Memory B cell (primary cell): ENCODE data around the gene RBM14.
A peak's percentile ranks its signal among the peaks of the same experiment; 100 is the strongest.
"Not testable (repeated sequence)": the region's sequence is repeated elsewhere in the genome, so short reads cannot be mapped to it uniquely, and the experiment has no call there.

Experiments used
- ATAC-seq: fragments of 150-1000 bp; cut with Tn5 transposase; 2 replicates; pipeline ENCODE4 v1.10.0; 2021; ENCODE audit warnings: low read depth, mild to moderate bottlenecking, moderate library complexity
- DNase-seq, 2 donors: peaks; one replicate each; pipeline ENCODE4 v3.0.0; 2022; ENCODE audit warnings: low spot score in 2 of 2
- H3K27ac Mint-ChIP-seq: one replicate; pipeline ENCODE4 v1.8.0; 2022; ENCODE audit warnings: mild to moderate bottlenecking, moderate library complexity, mixed read lengths
- H3K27me3 Mint-ChIP-seq: one replicate; pipeline ENCODE4 v1.8.0; 2022; ENCODE audit warnings: mixed read lengths
- H3K36me3 Mint-ChIP-seq: one replicate; pipeline ENCODE4 v1.8.0; 2022; ENCODE audit warnings: mild to moderate bottlenecking, mixed read lengths
- H3K4me1 Mint-ChIP-seq: one replicate; pipeline ENCODE4 v1.8.0; 2022; ENCODE audit warnings: mixed read lengths
- H3K4me3 Mint-ChIP-seq: one replicate; pipeline ENCODE4 v1.8.0; 2022; ENCODE audit warnings: mild to moderate bottlenecking, moderate library complexity, mixed read lengths
- H3K9me3 Mint-ChIP-seq: one replicate; pipeline ENCODE4 v1.8.0; 2022; ENCODE audit warnings: mixed read lengths

Gene RBM14, protein sequence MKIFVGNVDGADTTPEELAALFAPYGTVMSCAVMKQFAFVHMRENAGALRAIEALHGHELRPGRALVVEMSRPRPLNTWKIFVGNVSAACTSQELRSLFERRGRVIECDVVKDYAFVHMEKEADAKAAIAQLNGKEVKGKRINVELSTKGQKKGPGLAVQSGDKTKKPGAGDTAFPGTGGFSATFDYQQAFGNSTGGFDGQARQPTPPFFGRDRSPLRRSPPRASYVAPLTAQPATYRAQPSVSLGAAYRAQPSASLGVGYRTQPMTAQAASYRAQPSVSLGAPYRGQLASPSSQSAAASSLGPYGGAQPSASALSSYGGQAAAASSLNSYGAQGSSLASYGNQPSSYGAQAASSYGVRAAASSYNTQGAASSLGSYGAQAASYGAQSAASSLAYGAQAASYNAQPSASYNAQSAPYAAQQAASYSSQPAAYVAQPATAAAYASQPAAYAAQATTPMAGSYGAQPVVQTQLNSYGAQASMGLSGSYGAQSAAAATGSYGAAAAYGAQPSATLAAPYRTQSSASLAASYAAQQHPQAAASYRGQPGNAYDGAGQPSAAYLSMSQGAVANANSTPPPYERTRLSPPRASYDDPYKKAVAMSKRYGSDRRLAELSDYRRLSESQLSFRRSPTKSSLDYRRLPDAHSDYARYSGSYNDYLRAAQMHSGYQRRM

DNA sequence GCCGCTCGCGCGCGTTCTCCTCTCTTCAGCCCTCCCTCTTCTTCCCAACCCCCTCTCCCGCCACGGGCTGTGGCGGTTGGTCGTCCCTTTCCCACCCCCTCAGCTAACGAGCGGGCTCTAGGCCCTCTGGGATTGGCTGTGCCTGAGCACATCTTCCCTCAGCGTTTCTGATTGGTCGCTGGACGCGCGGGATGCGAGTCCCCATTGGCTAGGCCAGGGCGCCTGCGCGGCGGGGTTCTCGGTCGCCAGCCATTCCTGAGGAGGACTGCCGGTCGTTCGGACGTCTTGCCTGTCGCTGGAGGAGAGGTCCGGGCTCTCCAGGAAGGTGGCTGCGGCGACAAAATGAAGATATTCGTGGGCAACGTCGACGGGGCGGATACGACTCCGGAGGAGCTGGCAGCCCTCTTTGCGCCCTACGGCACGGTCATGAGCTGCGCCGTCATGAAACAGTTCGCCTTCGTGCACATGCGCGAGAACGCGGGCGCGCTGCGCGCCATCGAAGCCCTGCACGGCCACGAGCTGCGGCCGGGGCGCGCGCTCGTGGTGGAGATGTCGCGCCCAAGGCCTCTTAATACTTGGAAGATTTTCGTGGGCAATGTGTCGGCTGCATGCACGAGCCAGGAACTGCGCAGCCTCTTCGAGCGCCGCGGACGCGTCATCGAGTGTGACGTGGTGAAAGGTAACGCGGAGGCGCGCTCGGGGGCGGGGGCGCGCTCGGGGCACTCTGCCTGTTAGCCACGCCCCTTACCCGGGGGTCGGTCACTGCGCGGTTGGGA is at the start of gene RBM14:
TSS of gene RBM14 (plus strand) at position 252 of the 776 bp plus-strand sequence. CDS start at position 343, 91 bp downstream.
- H3K9me3 Mint-ChIP-seq, result no peaks in the 10 kb centered on the region
- peak within 1 kb of the TSS; percentile 94 for H3K4me3 Mint-ChIP-seq
- H3K4me1 Mint-ChIP-seq, result peaks cover 37% of the 10 kb centered on the region
- peak; percentile 96 to 98 for DNase-seq
- H3K27ac Mint-ChIP-seq, result peak within 1 kb of the TSS; percentile 98
- peak; percentile 81 for ATAC-seq
- H3K27me3 Mint-ChIP-seq, result no peaks in the 10 kb centered on the region
- H3K36me3 Mint-ChIP-seq, result peaks cover 13% of the 10 kb centered on the region

DNA sequence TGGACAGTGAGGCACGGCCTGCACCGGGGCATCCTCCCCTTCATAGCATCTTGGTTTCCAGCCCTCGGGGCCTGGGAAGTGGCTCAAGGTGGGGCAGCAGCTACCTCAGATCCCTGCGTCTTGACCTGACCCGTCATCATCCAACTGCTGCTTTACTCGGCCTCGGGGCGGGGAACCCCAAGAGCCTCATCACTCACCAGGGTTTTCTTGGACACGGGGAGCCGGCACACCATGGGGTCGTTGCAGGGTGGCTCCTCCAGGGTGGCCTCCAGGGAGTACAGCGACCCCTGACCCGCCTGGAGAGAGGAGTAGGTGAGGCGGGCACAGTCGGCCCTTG is 48.7 kb upstream of the RBM14 start:
- ATAC-seq (no peak), DNase-seq (no peak)
- H3K27me3 Mint-ChIP-seq, result peaks cover 6% of the 10 kb centered on the region
- no peak overlapping the region for H3K27ac Mint-ChIP-seq
- peaks cover 3% of the 10 kb centered on the region for H3K4me1 Mint-ChIP-seq
- H3K36me3 Mint-ChIP-seq, result peaks cover 4% of the 10 kb centered on the region
- no peaks in the 10 kb centered on the region for H3K9me3 Mint-ChIP-seq
- H3K4me3 Mint-ChIP-seq, result peak overlapping the region; percentile 80

DNA sequence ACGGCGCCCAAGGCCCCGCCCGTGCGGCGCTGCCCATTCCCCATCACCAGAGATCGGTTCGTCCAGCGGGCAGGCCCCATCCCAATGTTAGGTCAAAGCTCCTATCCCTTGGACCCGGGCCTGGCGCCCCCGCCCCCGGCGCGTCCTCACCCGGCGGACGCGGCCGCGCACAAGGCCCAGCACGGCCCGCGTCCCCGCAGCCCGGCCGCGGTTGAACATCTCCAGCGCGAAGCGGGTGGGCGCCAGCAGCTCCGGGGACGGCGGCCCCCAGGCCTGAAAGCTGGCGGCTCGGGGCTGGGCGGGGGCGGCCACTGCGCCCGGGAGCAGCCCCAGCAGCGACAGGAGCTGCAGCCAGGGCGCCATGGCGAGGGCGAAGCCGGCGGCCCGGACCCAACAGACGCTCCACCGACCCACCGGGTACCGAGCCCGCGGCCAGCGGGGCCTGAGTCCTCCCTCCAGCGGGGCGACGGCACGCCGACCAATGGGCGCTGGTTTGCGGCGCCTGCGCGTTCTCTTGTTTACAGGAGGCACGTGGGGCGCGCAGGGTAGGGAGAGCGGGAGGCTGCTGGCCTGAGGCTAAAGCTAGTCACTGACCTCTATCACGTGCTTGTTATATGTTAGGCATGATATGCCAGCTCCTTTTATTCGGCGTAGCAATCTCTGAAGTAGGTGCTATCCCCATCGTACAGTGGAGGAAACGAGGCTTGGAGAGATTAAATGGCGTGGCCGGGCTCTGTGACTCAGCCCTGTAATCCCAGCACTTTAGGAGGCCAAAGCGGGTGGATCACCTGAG is 48.1 kb upstream of the RBM14 start, which contains the start of gene CTSF:
TSS of gene CTSF (minus strand) at position 483 of the 793 bp plus-strand sequence. CDS start at position 363, 120 bp downstream.
- peak within 1 kb of the TSS; percentile 82 for H3K4me3 Mint-ChIP-seq
- H3K36me3 Mint-ChIP-seq, result peaks cover 4% of the 10 kb centered on the region
- peaks cover 6% of the 10 kb centered on the region for H3K27me3 Mint-ChIP-seq
- no peaks in the 10 kb centered on the region for H3K9me3 Mint-ChIP-seq
- ATAC-seq (peak; percentile 94), DNase-seq (peak; percentile 56 to 59)
- no peak within 1 kb of the TSS for H3K27ac Mint-ChIP-seq
- peaks cover 3% of the 10 kb centered on the region for H3K4me1 Mint-ChIP-seq

DNA sequence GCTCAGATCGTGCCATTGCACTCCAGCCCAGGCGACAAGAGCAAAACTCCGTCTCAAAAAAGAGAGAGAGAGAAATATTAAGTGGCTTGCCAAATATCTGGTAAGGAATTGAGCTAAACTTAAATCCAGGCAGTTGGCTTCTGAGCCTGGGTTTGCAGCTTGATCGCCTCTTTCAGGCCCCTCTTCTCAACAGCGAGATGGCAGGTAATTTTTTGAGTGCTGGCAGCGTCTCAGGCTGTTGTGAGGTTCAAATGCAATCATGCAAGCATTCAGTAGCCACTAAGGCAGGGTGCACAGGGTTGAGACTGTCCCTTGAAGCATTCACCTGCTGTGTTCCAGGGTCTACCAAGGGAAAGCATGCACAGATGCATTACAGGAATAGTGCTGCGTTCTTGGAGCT is 47.4 kb upstream of the RBM14 start:
- Mint-ChIP-seq H3K27me3 (peaks cover 9% of the 10 kb centered on the region), H3K4me1 (peaks cover 3% of the 10 kb centered on the region), H3K9me3 (no peaks in the 10 kb centered on the region), H3K4me3 (no peak overlapping the region), H3K36me3 (peaks cover 4% of the 10 kb centered on the region), H3K27ac (no peak overlapping the region)
- no peak for DNase-seq
- ATAC-seq, result no peak

DNA sequence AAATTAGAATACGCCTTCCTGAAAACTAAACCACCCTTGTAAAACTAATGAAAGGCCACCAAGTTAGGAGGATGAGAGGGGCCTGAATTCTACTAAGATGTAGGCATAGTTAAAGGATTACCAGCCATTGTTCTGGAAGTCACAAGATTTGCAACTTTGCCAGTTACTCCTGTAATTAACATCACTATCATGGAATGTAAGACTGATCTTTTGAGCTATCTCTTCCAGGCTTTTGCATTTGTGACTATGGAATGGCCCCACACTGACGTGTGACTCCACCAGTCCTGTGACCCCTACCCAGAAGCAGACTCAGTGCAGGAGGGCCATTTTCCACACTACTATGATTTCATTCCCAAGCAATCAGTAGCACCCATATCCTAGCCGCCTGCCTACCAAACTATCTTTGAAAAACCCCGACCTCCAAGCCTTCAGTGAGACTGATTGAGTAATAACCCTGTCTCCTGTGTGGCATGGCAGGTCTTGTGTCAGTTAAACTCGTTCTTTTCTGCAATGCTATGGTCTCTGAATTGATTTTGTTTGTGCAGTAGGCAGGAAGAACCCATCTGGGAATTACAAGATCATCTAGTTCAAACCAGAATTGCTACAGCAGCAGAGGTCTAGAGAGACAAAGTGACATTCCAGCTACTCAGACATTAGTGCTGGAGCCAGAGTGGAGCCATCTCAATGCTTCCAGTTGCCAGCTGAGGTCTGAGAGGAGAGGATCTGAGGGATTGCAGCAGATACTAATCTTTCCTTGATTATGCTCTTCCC is 46.2 kb upstream of the RBM14 start:
- Mint-ChIP-seq H3K27me3 (peaks cover 13% of the 10 kb centered on the region), H3K9me3 (no peaks in the 10 kb centered on the region), H3K36me3 (peaks cover 4% of the 10 kb centered on the region), H3K4me1 (peaks cover 3% of the 10 kb centered on the region), H3K27ac (no peak overlapping the region), H3K4me3 (no peak overlapping the region)
- DNase-seq (no peak), ATAC-seq (no peak)

DNA sequence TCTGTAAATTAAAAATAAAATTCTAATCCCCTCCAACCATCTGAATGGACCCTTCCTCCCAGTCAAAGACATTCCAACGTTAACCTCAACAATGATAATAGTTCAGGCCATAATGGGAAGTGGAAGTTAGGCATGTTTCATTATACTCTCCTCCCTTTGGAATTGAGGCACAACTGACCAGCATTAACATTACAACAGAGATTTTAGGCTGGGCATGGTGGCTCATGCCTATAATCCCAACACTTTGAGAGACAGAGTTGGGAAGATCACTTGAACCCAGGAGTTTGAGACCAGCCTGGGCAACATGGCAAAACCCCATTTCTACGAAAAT is 45.6 kb upstream of the RBM14 start:
- no peak overlapping the region for H3K27ac Mint-ChIP-seq
- peaks cover 3% of the 10 kb centered on the region for H3K4me1 Mint-ChIP-seq
- DNase-seq (no peak), ATAC-seq (no peak)
- H3K4me3 Mint-ChIP-seq, result no peak overlapping the region
- no peaks in the 10 kb centered on the region for H3K9me3 Mint-ChIP-seq
- peaks cover 15% of the 10 kb centered on the region for H3K27me3 Mint-ChIP-seq
- H3K36me3 Mint-ChIP-seq, result peaks cover 4% of the 10 kb centered on the region

DNA sequence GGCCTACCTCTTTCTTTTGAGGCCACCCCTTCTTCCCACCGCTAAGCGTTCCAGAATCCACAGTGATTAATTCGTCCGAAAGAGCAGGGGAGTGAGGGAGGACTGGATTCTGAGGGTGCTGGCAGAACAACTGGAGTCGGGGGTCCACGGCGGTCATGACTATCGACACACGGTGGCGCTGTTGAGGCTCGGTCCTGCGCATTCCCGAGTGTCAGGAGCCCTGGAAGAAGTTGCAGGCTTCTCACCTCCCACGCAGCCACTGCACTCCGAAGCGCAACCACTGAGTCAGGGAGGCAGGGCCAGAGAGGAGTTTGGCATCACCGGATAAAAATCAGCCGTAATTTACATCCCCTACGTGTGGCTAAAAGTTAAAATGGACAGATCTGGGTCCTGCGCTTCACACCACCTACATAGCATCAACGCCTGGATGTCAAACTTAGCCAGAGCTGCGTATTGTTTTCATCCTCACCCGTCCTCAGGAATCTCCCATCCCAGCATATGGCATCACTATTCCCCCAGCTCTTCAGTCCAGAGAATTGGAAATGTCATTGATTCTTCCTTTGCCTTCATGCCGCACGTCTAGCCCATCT is 37.3 kb upstream of the RBM14 start:
- Mint-ChIP-seq H3K9me3 (peaks cover 6% of the 10 kb centered on the region), H3K4me1 (peaks cover 8% of the 10 kb centered on the region), H3K4me3 (no peak overlapping the region), H3K36me3 (peaks cover 1% of the 10 kb centered on the region), H3K27ac (no peak overlapping the region), H3K27me3 (peaks cover 10% of the 10 kb centered on the region)
- ATAC-seq (peak; percentile 89), DNase-seq (peak; percentile 72 to 86)

DNA sequence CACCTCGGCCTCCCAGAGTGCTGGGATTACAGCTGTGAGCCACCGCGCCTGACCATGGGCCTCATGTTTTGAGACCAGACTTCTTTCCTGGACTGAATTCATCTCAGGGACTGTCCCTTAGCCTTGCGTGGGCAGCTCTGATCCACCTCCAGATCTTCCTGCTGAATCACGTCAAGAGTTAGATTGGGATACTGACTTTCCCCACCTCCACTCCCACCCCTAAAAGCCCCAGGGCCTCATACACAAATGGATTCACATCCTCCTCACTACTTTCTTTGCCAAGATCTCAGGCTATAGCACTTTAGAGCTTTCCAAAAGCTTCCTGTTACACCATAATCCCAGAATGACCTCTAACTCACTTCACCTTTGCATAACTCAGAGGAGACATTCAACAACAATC is 35.6 kb upstream of the RBM14 start:
- Mint-ChIP-seq H3K36me3 (peaks cover 1% of the 10 kb centered on the region), H3K4me1 (peaks cover 8% of the 10 kb centered on the region), H3K27ac (no peak overlapping the region), H3K27me3 (peaks cover 4% of the 10 kb centered on the region), H3K9me3 (peaks cover 6% of the 10 kb centered on the region), H3K4me3 (no peak overlapping the region)
- ATAC-seq (no peak), DNase-seq (no peak)

DNA sequence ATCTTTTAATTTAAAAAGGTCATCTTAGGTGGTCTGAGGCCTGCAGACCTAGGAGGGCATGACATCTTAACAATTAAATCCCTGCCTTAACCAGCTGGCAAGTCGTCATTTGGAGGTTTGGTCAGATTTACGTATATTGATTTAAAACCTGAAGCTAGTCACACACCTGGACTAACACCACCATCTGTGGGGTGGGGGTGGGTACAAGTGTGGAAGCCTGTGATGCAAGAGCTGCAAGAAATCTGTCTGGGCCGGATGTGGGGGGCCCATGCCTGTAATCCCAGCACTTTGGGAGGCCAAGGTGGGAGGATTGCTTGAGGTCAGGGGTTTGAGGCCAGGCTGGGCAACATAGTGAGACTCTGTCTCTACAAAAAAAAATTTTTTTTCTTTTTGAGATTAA is 35.2 kb upstream of the RBM14 start:
- Mint-ChIP-seq H3K27me3 (peaks cover 2% of the 10 kb centered on the region), H3K36me3 (peaks cover 1% of the 10 kb centered on the region), H3K27ac (no peak overlapping the region), H3K4me3 (no peak overlapping the region), H3K4me1 (peaks cover 8% of the 10 kb centered on the region), H3K9me3 (peaks cover 6% of the 10 kb centered on the region)
- no peak for ATAC-seq
- DNase-seq, result no peak

DNA sequence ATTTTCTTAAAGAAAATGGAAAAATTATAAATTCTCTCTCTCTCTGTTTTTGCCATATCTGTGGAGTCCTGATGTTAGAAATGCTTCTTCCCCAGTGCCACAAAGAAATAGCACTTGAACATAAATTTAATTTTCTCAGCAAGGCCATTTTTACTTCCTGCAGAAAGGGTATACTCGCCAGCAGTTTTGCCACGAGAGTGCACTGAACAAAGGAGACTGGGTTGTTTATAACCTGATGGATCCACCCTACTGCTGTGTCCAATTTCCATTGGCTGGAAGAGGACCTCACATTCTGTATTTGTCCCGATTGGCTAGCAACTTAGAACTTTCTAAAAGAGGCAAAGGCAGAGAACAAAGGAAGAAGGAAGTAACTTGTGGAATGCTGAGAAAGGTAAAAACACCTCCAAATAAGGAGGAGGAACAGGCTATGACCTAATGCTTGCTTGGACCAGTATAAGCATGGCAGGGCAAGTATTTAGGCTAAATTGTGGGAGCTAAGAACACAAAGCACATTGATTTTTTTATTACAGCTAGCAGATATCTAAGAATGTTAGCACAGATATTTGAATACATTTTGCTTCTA is 33.8 kb upstream of the RBM14 start:
- H3K4me3 Mint-ChIP-seq, H3K9me3 Mint-ChIP-seq, DNase-seq, H3K36me3 Mint-ChIP-seq, H3K27me3 Mint-ChIP-seq, ATAC-seq, H3K4me1 Mint-ChIP-seq, H3K27ac Mint-ChIP-seq: not testable (repeated sequence)

DNA sequence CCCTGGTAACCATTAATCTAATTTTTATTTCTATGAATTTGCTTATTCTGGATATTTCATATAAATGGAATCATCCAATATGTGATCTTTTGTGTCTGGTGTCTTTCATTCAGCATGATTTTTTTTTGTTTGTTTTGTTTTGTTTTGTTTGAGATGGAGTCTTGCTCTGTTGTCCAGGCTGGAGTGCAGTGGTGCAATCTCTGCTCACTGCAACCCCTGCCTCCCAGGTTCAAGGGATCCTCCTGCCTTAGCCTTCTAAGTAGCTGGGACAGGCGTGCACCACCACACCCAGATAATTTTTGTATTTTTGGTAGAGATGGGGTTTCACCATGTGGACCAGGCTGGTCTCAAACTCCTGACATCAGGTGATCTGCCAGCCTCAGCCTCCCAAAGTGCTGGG is 31.0 kb upstream of the RBM14 start:
- H3K4me1 Mint-ChIP-seq, DNase-seq, H3K4me3 Mint-ChIP-seq, H3K27me3 Mint-ChIP-seq, H3K27ac Mint-ChIP-seq, ATAC-seq, H3K36me3 Mint-ChIP-seq, H3K9me3 Mint-ChIP-seq: not testable (repeated sequence)

DNA sequence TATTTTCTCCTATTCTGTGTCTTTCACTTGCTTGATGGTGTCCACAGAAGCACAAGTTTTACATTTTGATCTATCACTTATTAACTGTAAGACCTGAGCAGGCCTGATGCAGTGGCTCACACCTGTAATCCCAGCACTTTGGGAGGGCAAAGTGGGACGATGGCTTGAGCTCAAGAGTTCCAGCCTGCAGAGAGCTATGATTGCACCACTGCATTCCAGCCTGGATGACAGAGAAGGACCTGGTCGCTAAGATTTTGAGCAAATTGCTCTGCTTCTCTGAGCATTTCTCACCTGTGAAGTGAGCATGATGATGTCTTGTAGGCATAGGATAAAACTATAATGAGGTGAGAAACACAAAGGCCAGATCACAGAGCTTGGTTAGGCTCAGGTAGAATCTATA is 30.3 kb upstream of the RBM14 start:
- Mint-ChIP-seq H3K27me3 (no peaks in the 10 kb centered on the region), H3K9me3 (peaks cover 6% of the 10 kb centered on the region), H3K4me3 (no peak overlapping the region), H3K36me3 (peaks cover 1% of the 10 kb centered on the region), H3K4me1 (no peaks in the 10 kb centered on the region), H3K27ac (no peak overlapping the region)
- ATAC-seq (no peak), DNase-seq (no peak)
